ENCODE results near the gene KIAA0319L. TPM values are rescaled to one million over a fixed set of nuclear protein-coding genes. Genes with fewer than 3 reads are reported as not detected.

Gene KIAA0319L
- total RNA-seq, 2 experiments from 2014 or later: 25.3 to 44.9 TPM

- TF ChIP-seq EZH2phosphoT487 (IDR thresholded peaks at IDR 0.05; ENCODE audit: borderline replicate concordance, low read depth, low read length): no peak
- TF ChIP-seq CTCF (conservative IDR thresholded peaks at IDR 0.05; ENCODE audit: low read length): no peak
- Histone ChIP-seq H2AFZ (ENCODE audit: low read length) (no peak overlapping the region), H3K9me3 (ENCODE audit: low read length) (no peaks in the 10 kb centered on the region), H3K79me2 (ENCODE audit: insufficient read depth, low read depth, low read length) (no peaks in the 10 kb centered on the region), H3K27ac (ENCODE audit: low read depth, low read length, poor library complexity, severe bottlenecking) (no peak overlapping the region), H3K36me3 (ENCODE audit: insufficient read depth, low read length) (peaks cover 4% of the 10 kb centered on the region; the same call in 1 of the 2 replicates), H3K4me3 (ENCODE audit: low read depth, low read length, poor library complexity, severe bottlenecking) (no peak overlapping the region), H4K20me1 (ENCODE audit: insufficient read depth, low read length) (no peaks in the 10 kb centered on the region), H3K4me2 (ENCODE audit: low read length) (no peak overlapping the region), H3K4me1 (ENCODE audit: insufficient read depth, low read length, poor library complexity, severe bottlenecking) (peaks cover 5% of the 10 kb centered on the region), H3K9me2 (ENCODE audit: insufficient read depth, low read length) (no peaks in the 10 kb centered on the region)
- BruUV-seq (replicated peaks): no TSS peak
- ChIA-PET CTCF (ENCODE audit: unreplicated experiment) (no interaction called here), POLR2A (no interaction called here)
- intact Hi-C loops (cut with micrococcal nuclease; ENCODE audit: unreplicated experiment): loop anchor here (10.0 kb wide), 1 partner anchor 224 kb away; no protein-coding TSS in a partner anchor
- DNase-seq (ENCODE audit: low spot score): no peak
Observed at GRCh38 chr1:35428360-35428759, 128.8 kb downstream of the KIAA0319L start.

GRCh38 chr1:35426097-35426586, 131.1 kb downstream of the KIAA0319L start:
- H3K36me3 ChIP-seq (ENCODE audit: insufficient read depth, low read length): peaks cover 21% of the 10 kb centered on the region
- H3K9me3 ChIP-seq (ENCODE audit: low read length): no peaks in the 10 kb centered on the region
- H3K4me2 ChIP-seq (ENCODE audit: low read length): no peak overlapping the region
- peaks cover 5% of the 10 kb centered on the region for H3K4me1 ChIP-seq (ENCODE audit: insufficient read depth, low read length, poor library complexity, severe bottlenecking)
- DNase-seq (ENCODE audit: low spot score): no peak
- H3K9me2 ChIP-seq (ENCODE audit: insufficient read depth, low read length): no peaks in the 10 kb centered on the region
- H2AFZ ChIP-seq (ENCODE audit: low read length): no peak overlapping the region
- POLR2A ChIA-PET: interaction anchor here (0.6 kb wide), 1 partner anchor 219 kb away, joined by 3 read pairs; no protein-coding TSS in a partner anchor
- no TSS peak for BruUV-seq (replicated peaks)
- TF ChIP-seq CTCF (conservative IDR thresholded peaks at IDR 0.05; ENCODE audit: low read length) (no peak), EZH2phosphoT487 (IDR thresholded peaks at IDR 0.05; ENCODE audit: borderline replicate concordance, low read depth, low read length) (no peak)
- H4K20me1 ChIP-seq (ENCODE audit: insufficient read depth, low read length): no peaks in the 10 kb centered on the region
- CTCF ChIA-PET (ENCODE audit: unreplicated experiment): no interaction called here
- H3K27ac ChIP-seq (ENCODE audit: low read depth, low read length, poor library complexity, severe bottlenecking): no peak overlapping the region
- no peaks in the 10 kb centered on the region for H3K79me2 ChIP-seq (ENCODE audit: insufficient read depth, low read depth, low read length)
- no peak overlapping the region for H3K4me3 ChIP-seq (ENCODE audit: low read depth, low read length, poor library complexity, severe bottlenecking)
- intact Hi-C loops (cut with micrococcal nuclease; ENCODE audit: unreplicated experiment): loop anchor here (10.0 kb wide), 1 partner anchor 221 kb away; no protein-coding TSS in a partner anchor

GRCh38 chr1:35408925-35409324, 148.3 kb downstream of the KIAA0319L start:
- H3K27ac ChIP-seq (ENCODE audit: low read depth, low read length, poor library complexity, severe bottlenecking): no peak overlapping the region
- no peaks in the 10 kb centered on the region for H3K4me1 ChIP-seq (ENCODE audit: insufficient read depth, low read length, poor library complexity, severe bottlenecking)
- peaks cover 62% of the 10 kb centered on the region for H3K36me3 ChIP-seq (ENCODE audit: insufficient read depth, low read length)
- no peaks in the 10 kb centered on the region for H3K9me2 ChIP-seq (ENCODE audit: insufficient read depth, low read length)
- no peak for DNase-seq (ENCODE audit: low spot score)
- no peaks in the 10 kb centered on the region for H3K79me2 ChIP-seq (ENCODE audit: insufficient read depth, low read depth, low read length)
- POLR2A ChIA-PET: no interaction called here
- no TSS peak for BruUV-seq (replicated peaks)
- CTCF ChIA-PET (ENCODE audit: unreplicated experiment): no interaction called here
- TF ChIP-seq CTCF (conservative IDR thresholded peaks at IDR 0.05; ENCODE audit: low read length) (no peak), EZH2phosphoT487 (IDR thresholded peaks at IDR 0.05; ENCODE audit: borderline replicate concordance, low read depth, low read length) (no peak)
- H3K4me3 ChIP-seq (ENCODE audit: low read depth, low read length, poor library complexity, severe bottlenecking): no peak overlapping the region
- no peak overlapping the region for H2AFZ ChIP-seq (ENCODE audit: low read length)
- H4K20me1 ChIP-seq (ENCODE audit: insufficient read depth, low read length): no peaks in the 10 kb centered on the region
- intact Hi-C loops (cut with micrococcal nuclease; ENCODE audit: unreplicated experiment): no loop called here
- H3K9me3 ChIP-seq (ENCODE audit: low read length): no peaks in the 10 kb centered on the region
- no peak overlapping the region for H3K4me2 ChIP-seq (ENCODE audit: low read length)

Data from OCI-LY7 (cell line).